GM12878 (cell line): Measurements from ENCODE around the gene HVCN1. TPM values are rescaled to one million over a fixed set of nuclear protein-coding genes. Genes with fewer than 3 reads are reported as not detected.

ENCODE experiments used
- ATF7 ChIP-seq: fragments of 450-650 bp; IDR thresholded peaks from 2 replicates; pipeline ENCODE4 v1.6.1; 2016; ENCODE audit warnings: low read depth, mild to moderate bottlenecking
- BACH1 ChIP-seq: fragments of 450-650 bp; IDR thresholded peaks from 2 replicates; pipeline ENCODE4 v1.6.1; 2017; ENCODE audit warnings: mild to moderate bottlenecking, borderline replicate concordance
- BCL11A ChIP-seq: IDR thresholded peaks from 2 replicates; pipeline ENCODE4 v1.6.1; 2011; ENCODE audit warnings: low read depth, low read length
- CBFB ChIP-seq: IDR thresholded peaks from 2 replicates; pipeline ENCODE4 v1.6.1; 2016; ENCODE audit warnings: antibody characterized with exemption, low read depth
- DPF2 ChIP-seq: fragments of 450-650 bp; IDR thresholded peaks from 2 replicates; pipeline ENCODE4 v1.6.1; 2017; ENCODE audit warnings: mild to moderate bottlenecking
- E2F8 ChIP-seq: fragments of 450-650 bp; IDR thresholded peaks from 2 replicates; pipeline ENCODE4 v1.6.1; 2018; ENCODE audit warnings: mild to moderate bottlenecking, low read depth, moderate library complexity; ENCODE audit not compliant: partially characterized antibody
- EGR1 ChIP-seq, 2 experiments: IDR thresholded peaks; 1 replicate in 1 of 2; 2 replicates in 1 of 2; pipeline ENCODE4 v1.6.1; 2011 to 2012; ENCODE audit warnings: low read depth in 2 of 2, low read length in 2 of 2, borderline replicate concordance in 1 of 2, mild to moderate bottlenecking in 1 of 2, moderate library complexity in 1 of 2
- EZH2 ChIP-seq: IDR thresholded peaks from 2 replicates; pipeline ENCODE4 v1.6.1; 2012; ENCODE audit warnings: low read depth, mild to moderate bottlenecking, control low read depth, inconsistent platforms, low read length, borderline replicate concordance; ENCODE audit not compliant: control insufficient read depth
- HCFC1 ChIP-seq: fragments of 150-350 bp; IDR thresholded peaks from 2 replicates; pipeline ENCODE4 v1.6.1; 2014; ENCODE audit warnings: low read length
- IKZF1 ChIP-seq: fragments of 450-650 bp; conservative IDR thresholded peaks from 2 replicates; pipeline ENCODE4 v1.6.1; 2017; ENCODE audit warnings: antibody characterized with exemption, mild to moderate bottlenecking
- IKZF2 ChIP-seq, 2 experiments: fragments of 450-650 bp; IDR thresholded peaks; 2 replicates each; pipeline ENCODE4 v1.6.1; 2017; ENCODE audit warnings: mild to moderate bottlenecking in 2 of 2, moderate library complexity in 2 of 2
- IRF3 ChIP-seq: fragments of 450-650 bp; IDR thresholded peaks from 2 replicates; pipeline ENCODE4 v1.6.1; 2014; ENCODE audit warnings: mild to moderate bottlenecking
- NBN ChIP-seq: fragments of 450-650 bp; IDR thresholded peaks from 2 replicates; pipeline ENCODE4 v1.6.1; 2016
- NR2C2 ChIP-seq: IDR thresholded peaks from 2 replicates; pipeline ENCODE4 v1.6.1; 2011; ENCODE audit warnings: borderline replicate concordance, low read depth; ENCODE audit not compliant: control insufficient read depth, insufficient read length
- POLR2AphosphoS2 ChIP-seq: IDR thresholded peaks from 2 replicates; pipeline ENCODE4 v1.6.1; 2011; ENCODE audit warnings: low read depth, mild to moderate bottlenecking, low read length, improper control_type of control experiment, moderate library complexity
- RAD21 ChIP-seq: IDR thresholded peaks from 2 replicates; pipeline ENCODE4 v1.6.1; 2011; ENCODE audit warnings: mild to moderate bottlenecking, low read depth, low read length, moderate library complexity; ENCODE audit not compliant: insufficient read depth
- RAD51 ChIP-seq: fragments of 450-650 bp; IDR thresholded peaks from 2 replicates; pipeline ENCODE4 v1.6.1; 2016; ENCODE audit warnings: moderate library complexity, mild to moderate bottlenecking, inconsistent platforms
- SIN3A ChIP-seq: IDR thresholded peaks from 2 replicates; pipeline ENCODE4 v1.6.1; 2012; ENCODE audit warnings: low read depth, low read length, improper control_type of control experiment
- SIX5 ChIP-seq: IDR thresholded peaks from 2 replicates; pipeline ENCODE4 v1.6.1; 2011; ENCODE audit warnings: mild to moderate bottlenecking, low read depth, low read length, moderate library complexity; ENCODE audit not compliant: severe bottlenecking
- SPI1 ChIP-seq: IDR thresholded peaks from 2 replicates; pipeline ENCODE4 v1.6.1; 2011; ENCODE audit warnings: low read depth, mild to moderate bottlenecking, low read length, moderate library complexity, borderline replicate concordance; ENCODE audit not compliant: insufficient read depth
- TAF1 ChIP-seq: IDR thresholded peaks from 2 replicates; pipeline ENCODE4 v1.6.1; 2011; ENCODE audit warnings: mild to moderate bottlenecking, low read depth, low read length, borderline replicate concordance
- WRNIP1 ChIP-seq: IDR thresholded peaks from 2 replicates; pipeline ENCODE4 v1.6.1; 2011; ENCODE audit warnings: low read depth, low read length, improper control_type of control experiment, borderline replicate concordance
- YBX1 ChIP-seq: fragments of 450-650 bp; IDR thresholded peaks from 2 replicates; pipeline ENCODE4 v1.6.1; 2016; ENCODE audit warnings: antibody characterized with exemption
- ZBED1 ChIP-seq: IDR thresholded peaks from 2 replicates; pipeline ENCODE4 v1.6.1; 2016; ENCODE audit warnings: borderline replicate concordance
- ZNF274 ChIP-seq: IDR thresholded peaks from one replicate; pipeline ENCODE4 v1.8.0; 2011; ENCODE audit not compliant: insufficient read length, insufficient read depth
- ZZZ3 ChIP-seq: IDR thresholded peaks from 2 replicates; pipeline ENCODE4 v1.6.1; 2011; ENCODE audit warnings: low read depth; ENCODE audit not compliant: control insufficient read depth, insufficient read length
- polyA plus RNA-seq, 11 experiments: library from polyadenylated mRNA; depleted of rRNA in 4 of 11; unstranded in 6 of 11; stranded (reverse) in 5 of 11; fragments of >200 nt; fragmentation: Nextera tagmentation in 4 of 11; fragmentation: Illumina TruSeq in 1 of 11; extraction: Ambion mirVana in 4 of 11; extraction: Trizol in 1 of 11; gene quantifications; 1 replicate in 1 of 11; 2 replicates in 10 of 11; pipeline versions ENCODE4 v1.2.1 to v1.2.3, GENCODE V29; 2011 to 2016; ENCODE audit warnings: inconsistent platforms in 2 of 11, missing spikeins in 2 of 11, low read depth in 1 of 11
- total RNA-seq, 4 experiments: library from RNA; depleted of rRNA in 3 of 4; stranded (reverse); fragments of >200 nt in 3 of 4; fragmentation: Illumina TruSeq in 1 of 4; extraction: Trizol in 1 of 4; gene quantifications; 2 replicates each; pipeline versions ENCODE4 v1.2.1 to v1.2.3, GENCODE V29; 2013 to 2021
- TF ChIP-seq, protein P1 (sequence below): fragments of 450-650 bp; IDR thresholded peaks from 2 replicates; pipeline ENCODE4 v1.6.1; 2017; ENCODE audit warnings: mild to moderate bottlenecking

HVCN1 gene
- total and polyA plus RNA-seq, 10 of the 15 experiments (the other 5 are each of a cell fraction or from before 2014, with no cell fraction given) = 27.8 to 181 (median 103) TPM

- TF ChIP-seq E2F8 (no peak), ATF7 (peak; percentile 26; the same call in 1 of the 2 replicates), SPI1 (no peak), RAD51 (no peak), TAF1 (0 out of 2 replicates have a peak, but pooled peaks have one; percentile 40), SIN3A (no peak), NR2C2 (no peak), WRNIP1 (no peak), POLR2AphosphoS2 (0 out of 2 replicates have a peak, but pooled peaks have one; percentile 12), RAD21 (no peak), ZZZ3 (no peak), EGR1 (IDR thresholded peaks at IDR 0.05; ENCODE audit: borderline replicate concordance in 1 of 2, low read depth in 2 of 2, low read length in 2 of 2) (no peak), IRF3 (no peak), DPF2 (peak; percentile 30; the same call in 1 of the 2 replicates), CBFB (no peak; the same call in 1 of the 2 replicates), HCFC1 (no peak), IKZF2 (IDR thresholded peaks at IDR 0.05) (peak in 1 of 2 experiments; percentile 13; a peak in 1 of 4 replicates), IKZF1 (peak; percentile 73; the same call in 1 of the 2 replicates), BACH1 (0 out of 2 replicates have a peak, but pooled peaks have one; percentile 40), ZNF274 (no peak), BCL11A (no peak), ZBED1 (no peak), SIX5 (no peak), YBX1 (no peak), EZH2 (no peak), NBN (peak; percentile 81)
- TF ChIP-seq, protein P1, sequence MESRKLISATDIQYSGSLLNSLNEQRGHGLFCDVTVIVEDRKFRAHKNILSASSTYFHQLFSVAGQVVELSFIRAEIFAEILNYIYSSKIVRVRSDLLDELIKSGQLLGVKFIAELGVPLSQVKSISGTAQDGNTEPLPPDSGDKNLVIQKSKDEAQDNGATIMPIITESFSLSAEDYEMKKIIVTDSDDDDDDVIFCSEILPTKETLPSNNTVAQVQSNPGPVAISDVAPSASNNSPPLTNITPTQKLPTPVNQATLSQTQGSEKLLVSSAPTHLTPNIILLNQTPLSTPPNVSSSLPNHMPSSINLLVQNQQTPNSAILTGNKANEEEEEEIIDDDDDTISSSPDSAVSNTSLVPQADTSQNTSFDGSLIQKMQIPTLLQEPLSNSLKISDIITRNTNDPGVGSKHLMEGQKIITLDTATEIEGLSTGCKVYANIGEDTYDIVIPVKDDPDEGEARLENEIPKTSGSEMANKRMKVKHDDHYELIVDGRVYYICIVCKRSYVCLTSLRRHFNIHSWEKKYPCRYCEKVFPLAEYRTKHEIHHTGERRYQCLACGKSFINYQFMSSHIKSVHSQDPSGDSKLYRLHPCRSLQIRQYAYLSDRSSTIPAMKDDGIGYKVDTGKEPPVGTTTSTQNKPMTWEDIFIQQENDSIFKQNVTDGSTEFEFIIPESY = no peak
Measured at GRCh38 chr12:110689281-110690126, 589 bp upstream of the HVCN1 start (continued).
